ENCODE results near the gene ATF5. TPM values are rescaled to one million over a fixed set of nuclear protein-coding genes. Genes with fewer than 3 reads are reported as not detected.

Gene ATF5
- total RNA-seq, 2 experiments from 2014 or later = 16.3 to 19.1 TPM

DNA sequence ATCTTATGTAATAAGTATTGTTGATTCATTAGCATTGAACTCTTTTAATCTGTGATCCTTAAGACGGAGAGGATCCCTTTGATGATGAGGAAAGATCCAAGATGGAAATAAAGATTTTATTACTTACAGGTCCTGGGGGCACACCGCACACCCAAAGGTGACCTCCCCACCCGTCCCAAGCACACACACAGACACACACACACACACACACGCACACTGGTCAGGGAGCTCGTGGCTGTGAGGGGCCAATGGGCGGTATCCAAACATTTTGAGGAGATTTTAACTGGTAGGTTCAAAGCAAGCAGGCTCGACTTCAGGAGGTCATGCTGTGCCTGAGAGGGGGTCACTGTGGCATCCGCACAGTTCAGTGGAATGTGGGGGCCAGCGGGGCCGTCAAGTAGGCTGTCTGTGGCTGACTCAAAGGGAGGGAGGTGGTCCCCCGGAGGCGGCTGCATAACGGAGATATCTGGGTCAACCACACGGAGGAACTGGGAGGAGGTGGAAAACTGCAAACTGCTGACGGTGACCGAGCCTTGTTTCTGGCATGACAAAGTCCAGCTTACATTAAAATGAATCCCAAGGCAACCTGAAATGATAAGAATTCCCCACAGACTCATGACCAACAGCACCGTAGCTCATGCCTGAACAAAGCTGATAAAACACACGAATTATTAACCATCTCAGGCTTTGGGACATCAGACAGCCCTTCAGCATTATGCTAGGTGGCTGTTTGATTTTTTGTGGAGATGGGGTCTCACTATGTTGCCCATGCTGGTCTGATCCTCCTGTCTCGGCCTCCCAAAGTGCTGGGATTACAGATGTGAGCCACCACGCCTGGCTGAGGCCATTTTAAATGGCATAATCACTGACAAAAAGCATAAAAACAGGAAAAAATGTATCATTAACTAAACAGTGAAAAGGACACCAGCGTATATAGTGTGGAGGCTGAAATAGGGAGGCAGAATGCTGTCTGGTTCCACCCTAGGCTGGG lies 52.9 kb downstream of the ATF5 start:
- Histone ChIP-seq H3K4me3 (ENCODE audit: low read length) (no peak overlapping the region), H3K27me3 (ENCODE audit: control insufficient read depth in 1 of 2, insufficient read depth in 2 of 2, low read length in 2 of 2) (no peaks in the 10 kb centered on the region), H3K9me3 (ENCODE audit: control insufficient read depth in 1 of 2, insufficient read depth in 1 of 2, low read length in 2 of 2) (no peaks in the 10 kb centered on the region), H3K27ac (ENCODE audit: low read depth in 1 of 2, low read length in 2 of 2) (no peak overlapping the region), H3K4me1 (ENCODE audit: insufficient read depth, low read length) (no peaks in the 10 kb centered on the region), H3K36me3 (ENCODE audit: insufficient read depth, low read length) (peaks cover 53% of the 10 kb centered on the region)
- Mint-ChIP-seq H3K9me3 (no peaks in the 10 kb centered on the region), H3K27me3 (no peaks in the 10 kb centered on the region), H3K36me3 (ENCODE audit: low read depth) (peaks cover 65% of the 10 kb centered on the region), H3K4me3 (no peak overlapping the region), H3K27ac (no peak overlapping the region), H3K4me1 (ENCODE audit: low read depth) (no peaks in the 10 kb centered on the region)
- DNase-seq (no peak), ATAC-seq (ENCODE audit: poor library complexity) (no peak)
- POLR2A ChIA-PET = no interaction called here
- intact Hi-C loops (cut with DNase I, micrococcal nuclease) = no loop called here
- TF ChIP-seq CTCF (IDR thresholded peaks at IDR 0.05) = no peak
- CTCF ChIA-PET = no interaction called here

Small RNAs within 50 kb of the gene (microRNA-seq; reads per million reads assigned to microRNA genes)
- not detected for gene MIR4750 (ENCODE audit: borderline microRNAs expressed, borderline replicate concordance)

Other genes with a start within 250 kb of the ATF5 start
- gene ADM5, start 239.6 kb upstream of the ATF5 start, total RNA-seq = 1 to 10 TPM; 2.1 to 2.5 TPM
- gene CPT1C, start 238.1 kb upstream of the ATF5 start, total RNA-seq = under 1 TPM; 0.47 to 0.59 TPM
- 1 to 10 TPM; 2.1 to 2.9 TPM for gene TSKS, start 165.9 kb upstream of the ATF5 start, total RNA-seq
- 10 to 100 TPM; 28.2 to 28.9 TPM for gene AP2A1, start 162.2 kb upstream of the ATF5 start, total RNA-seq
- gene FUZ, start 115.9 kb upstream of the ATF5 start, total RNA-seq = 10 to 100 TPM; 14.9 to 15.2 TPM
- 10 to 100 TPM; 67.2 to 67.8 TPM for gene MED25, start 110.9 kb upstream of the ATF5 start, total RNA-seq
- 100 to 1,000 TPM; 127 to 134 TPM for gene PTOV1, start 78.0 kb upstream of the ATF5 start, total RNA-seq
- gene PNKP, start 61.6 kb upstream of the ATF5 start, total RNA-seq = 10 to 100 TPM; 96.1 to 98.1 TPM
- 10 to 100 TPM; 15.1 to 15.8 TPM for gene AKT1S1, start 51.9 kb upstream of the ATF5 start, total RNA-seq
- 10 to 100 TPM; 35.5 to 35.8 TPM for gene TBC1D17, start 51.5 kb upstream of the ATF5 start, total RNA-seq
- 1 to 10 TPM; 4.7 to 5.4 TPM for gene IL4I1, start 32.3 kb upstream of the ATF5 start, total RNA-seq
- 10 to 100 TPM; 19.2 to 21.7 TPM for gene NUP62, start 299 bp downstream of the ATF5 start, total RNA-seq
- under 1 TPM in 1 of 2 experiments, not detected in 1; 0.08 TPM for gene SIGLEC11, start 32.0 kb downstream of the ATF5 start, total RNA-seq
- 10 to 100 TPM; 65.1 to 65.4 TPM for gene VRK3, start 96.2 kb downstream of the ATF5 start, total RNA-seq
- gene ZNF473, start 96.8 kb downstream of the ATF5 start, total RNA-seq = 1 to 10 TPM; 2.6 to 2.8 TPM
- gene IZUMO2, start 234.1 kb downstream of the ATF5 start, total RNA-seq = not detected